ENCODE measurements around the gene RNF187.
"Not testable (repeated sequence)": the region's sequence is repeated elsewhere in the genome, so short reads cannot be mapped to it uniquely, and the experiment has no call there.

Gene RNF187

GRCh38 chr1:228460821-228461220 is 26.4 kb upstream of the RNF187 start:
- DNase-seq = no peak

GRCh38 chr1:228462560-228462959 is 24.6 kb upstream of the RNF187 start:
- no peak for DNase-seq

- no peak for DNase-seq
Observed at GRCh38 chr1:228463009-228463558, 24.1 kb upstream of the RNF187 start.

DNA sequence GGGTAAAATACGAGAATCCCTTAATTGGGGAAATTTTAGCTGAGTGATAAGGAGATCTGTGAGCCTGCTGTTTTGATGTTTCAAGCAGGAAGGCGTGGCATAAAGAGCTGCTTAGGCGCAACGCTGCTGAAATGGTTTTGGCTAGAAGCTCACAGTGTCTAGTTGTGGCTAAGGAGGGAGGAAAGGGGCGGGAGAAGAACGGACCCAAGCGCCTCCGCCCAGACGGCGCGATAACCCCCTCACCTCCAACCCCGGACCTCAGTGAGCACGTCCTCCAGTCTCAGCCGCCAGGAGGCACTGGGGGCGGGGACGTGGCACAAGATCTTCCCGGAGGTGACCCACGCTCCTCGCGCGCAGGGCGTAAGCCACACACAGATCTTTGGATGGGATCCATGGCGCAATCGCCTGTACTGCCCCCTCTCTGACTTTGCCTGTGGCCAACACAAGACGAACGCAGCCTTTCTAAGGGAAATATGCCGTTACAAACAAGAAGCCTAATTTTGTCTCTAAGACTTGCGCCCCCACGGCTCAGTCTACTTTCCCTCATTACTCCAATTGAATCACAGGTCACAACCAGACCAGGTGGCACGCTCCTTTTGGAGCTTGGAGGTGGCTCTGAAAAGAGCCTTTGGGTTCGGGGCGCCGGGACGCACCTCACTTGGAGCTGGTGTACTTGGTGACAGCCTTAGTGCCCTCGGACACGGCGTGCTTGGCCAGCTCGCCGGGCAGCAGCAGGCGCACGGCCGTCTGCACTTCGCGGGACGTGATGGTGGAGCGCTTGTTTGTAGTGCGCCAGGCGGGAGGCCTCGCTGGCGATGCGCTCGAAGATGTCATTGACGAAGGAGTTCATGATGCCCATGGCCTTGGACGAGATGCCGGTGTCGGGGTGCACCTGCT is 23.4 kb upstream of the RNF187 start:
- DNase-seq = peak; percentile 42

GRCh38 chr1:228464487-228464983 is 22.6 kb upstream of the RNF187 start:
- DNase-seq = peak; percentile 84

- no peak for DNase-seq
Observed at GRCh38 chr1:228465141-228465540, 22.0 kb upstream of the RNF187 start.

DNA sequence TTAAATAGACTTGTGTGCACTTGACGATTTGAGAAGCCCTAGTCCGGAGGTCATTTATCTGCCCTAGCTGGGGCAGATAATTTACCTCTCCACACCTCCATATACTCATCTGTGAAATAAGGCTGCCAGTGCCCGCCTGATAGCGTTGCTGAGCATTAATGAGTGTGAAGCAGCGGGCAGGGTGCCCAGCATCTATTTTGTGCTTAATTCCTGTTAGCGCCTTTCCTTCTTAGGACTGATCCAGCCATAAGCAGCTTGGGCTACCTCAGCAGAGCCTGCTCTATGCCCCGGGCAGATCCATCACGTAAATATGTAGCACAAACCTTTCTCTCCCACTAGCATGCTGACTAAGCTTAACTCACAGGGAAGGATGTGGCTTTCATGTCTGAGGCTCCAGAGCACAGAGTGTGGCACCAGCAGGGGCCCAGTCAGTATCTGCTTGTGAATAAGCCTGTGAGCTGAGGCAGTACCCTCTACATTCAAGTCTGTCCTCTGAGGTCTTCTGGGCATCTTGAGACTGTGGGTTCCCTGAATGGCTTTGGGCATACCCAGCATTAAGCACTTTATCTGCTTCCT is 21.5 kb upstream of the RNF187 start:
- DNase-seq = no peak

DNA sequence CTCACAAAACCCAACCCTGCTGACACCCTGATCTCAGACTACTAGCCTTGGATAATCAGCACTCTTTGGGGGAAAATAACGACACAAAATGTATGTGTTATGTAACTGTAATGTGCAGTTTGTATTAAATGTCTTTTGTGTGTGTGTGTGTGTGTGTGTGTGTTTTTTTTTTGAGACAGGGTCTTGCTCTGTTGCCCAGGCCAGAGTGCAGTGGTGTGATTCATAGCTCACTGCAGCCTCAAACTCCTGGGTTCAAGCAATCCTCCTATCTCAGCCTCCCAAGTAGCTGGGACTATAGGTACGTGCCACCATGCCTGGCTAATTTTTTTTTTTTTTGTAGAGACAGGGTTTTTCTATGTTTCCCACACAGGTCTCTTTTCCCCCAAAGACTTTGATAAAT is 19.0 kb upstream of the RNF187 start:
- not testable (repeated sequence) for DNase-seq

DNA sequence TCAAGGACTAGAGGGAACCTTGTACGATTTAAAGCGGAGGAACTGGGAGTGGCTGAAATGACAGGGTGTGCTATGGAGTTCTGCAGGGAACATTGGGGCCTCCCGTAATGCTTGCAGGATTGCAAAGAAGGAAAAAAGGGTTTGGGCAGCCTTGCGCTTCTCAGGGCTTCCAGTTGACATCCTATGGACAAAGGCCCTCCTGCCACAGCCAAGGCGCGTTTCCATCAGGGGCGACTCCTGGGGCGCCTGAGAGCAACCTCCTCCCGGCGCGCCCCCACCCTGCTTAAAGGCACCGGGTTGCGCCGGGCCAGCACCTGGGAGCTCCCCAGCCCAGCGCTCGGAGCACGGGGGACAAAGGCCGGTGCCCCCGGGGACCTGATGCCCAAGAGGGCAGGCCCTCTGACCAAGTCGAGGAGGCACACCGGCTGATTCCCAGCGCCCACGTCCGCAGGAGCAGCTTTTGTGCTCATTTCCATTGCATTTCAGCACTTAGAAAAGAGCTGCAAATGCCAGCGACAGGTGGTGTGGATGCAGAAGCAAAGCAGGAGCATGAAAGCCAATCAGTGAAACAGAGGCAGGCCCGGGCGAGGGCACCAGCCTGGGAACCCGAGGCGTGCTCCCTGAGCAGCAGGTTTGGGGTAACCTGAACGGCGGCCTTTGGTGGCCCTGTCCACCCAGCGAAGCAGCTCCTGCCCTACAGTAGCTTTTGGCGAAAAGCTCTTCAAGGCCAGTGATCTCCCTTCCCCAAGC is 17.6 kb upstream of the RNF187 start:
- no peak for DNase-seq

GRCh38 chr1:228471154-228471761 is 15.9 kb upstream of the RNF187 start:
- no peak for DNase-seq

- no peak for DNase-seq
Observed at GRCh38 chr1:228471762-228472398, 15.3 kb upstream of the RNF187 start.

GRCh38 chr1:228472655-228473054 is 14.5 kb upstream of the RNF187 start:
- DNase-seq = no peak

GRCh38 chr1:228474507-228474906 is 12.7 kb upstream of the RNF187 start:
- DNase-seq = no peak

DNA sequence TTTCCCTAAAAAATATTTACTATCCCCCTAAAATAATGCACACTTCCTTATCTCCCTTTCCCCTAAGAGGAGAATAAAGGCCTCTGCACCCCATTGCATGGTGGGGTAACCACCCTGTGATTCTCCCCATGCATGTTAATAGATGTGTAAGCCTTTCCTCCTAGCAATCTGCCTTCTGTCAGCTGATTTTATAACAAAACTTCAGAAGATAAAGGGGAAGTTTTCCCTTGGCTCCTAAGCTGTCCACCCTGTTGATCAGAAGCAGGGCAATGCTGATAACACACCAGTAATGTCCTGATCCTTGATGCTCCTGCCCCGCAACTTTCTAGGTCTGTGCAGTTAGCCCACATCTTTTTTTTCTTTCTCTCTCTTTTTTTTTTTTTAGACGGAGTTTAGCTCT is 11.4 kb upstream of the RNF187 start:
- no peak for DNase-seq

DNA sequence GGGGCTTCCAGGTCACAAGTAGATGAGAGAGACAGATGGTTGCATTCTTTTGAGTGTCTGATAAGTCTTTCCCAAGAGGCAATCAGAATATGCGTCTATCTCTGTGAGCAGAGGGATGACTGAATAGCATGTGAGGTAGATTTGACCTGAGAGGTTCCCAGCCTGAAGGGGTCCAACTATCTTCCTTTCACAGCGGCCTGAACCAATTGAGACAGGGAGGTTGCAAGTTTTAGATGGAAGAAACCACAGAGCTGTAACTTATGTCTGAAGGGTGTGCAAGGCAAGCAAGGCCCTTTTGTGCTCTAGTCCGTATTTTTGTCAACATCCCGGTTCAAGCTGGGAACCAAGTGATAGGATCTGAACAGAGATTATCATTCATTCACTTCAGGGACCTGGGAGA is 9.9 kb upstream of the RNF187 start:
- DNase-seq = no peak

GRCh38 chr1:228478326-228478725 is 8.9 kb upstream of the RNF187 start:
- no peak for DNase-seq

DNA sequence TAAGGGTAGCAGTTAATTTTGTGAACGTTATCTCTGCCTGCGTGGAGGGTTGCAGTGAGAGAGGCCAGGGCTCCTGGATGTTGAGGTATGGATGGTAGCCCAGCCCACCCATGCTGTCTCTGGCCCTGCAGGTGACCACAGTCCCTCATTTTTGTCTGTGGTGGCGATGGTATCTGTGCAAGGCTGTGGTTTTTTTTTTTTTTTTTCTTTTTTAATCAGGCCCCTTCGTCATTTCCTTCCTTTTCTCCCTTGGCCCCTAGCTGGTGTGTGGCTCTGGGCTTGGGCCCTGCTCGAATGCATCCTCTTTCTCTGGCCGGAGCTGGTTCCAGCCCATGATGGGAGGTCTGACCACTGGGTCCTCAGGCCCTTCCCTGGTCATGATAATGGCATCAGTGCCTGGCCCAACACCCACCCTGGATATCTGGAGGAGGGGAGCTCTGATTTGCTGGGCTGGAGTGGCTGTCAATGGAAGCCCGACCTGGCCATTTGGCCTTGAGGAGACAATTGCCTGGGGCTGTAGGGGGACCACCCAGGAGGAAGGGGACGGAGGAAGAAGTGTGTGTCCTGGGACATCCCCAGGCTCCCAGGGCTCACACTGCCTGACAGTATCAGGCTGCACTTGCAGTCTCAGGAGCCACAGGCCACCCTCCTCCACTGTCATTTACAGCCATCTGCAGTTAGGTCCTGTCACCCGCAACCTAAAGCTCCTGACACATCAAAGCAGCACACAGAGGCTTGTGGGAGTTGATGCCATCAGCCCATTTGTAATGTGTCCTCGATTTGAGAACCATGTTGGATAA is 8.1 kb upstream of the RNF187 start:
- DNase-seq = no peak

GRCh38 chr1:228483789-228484188 is 3.4 kb upstream of the RNF187 start:
- DNase-seq = no peak

GRCh38 chr1:228486596-228487335 is 416 bp upstream of the RNF187 start:
- peak; percentile 77 for DNase-seq

DNA sequence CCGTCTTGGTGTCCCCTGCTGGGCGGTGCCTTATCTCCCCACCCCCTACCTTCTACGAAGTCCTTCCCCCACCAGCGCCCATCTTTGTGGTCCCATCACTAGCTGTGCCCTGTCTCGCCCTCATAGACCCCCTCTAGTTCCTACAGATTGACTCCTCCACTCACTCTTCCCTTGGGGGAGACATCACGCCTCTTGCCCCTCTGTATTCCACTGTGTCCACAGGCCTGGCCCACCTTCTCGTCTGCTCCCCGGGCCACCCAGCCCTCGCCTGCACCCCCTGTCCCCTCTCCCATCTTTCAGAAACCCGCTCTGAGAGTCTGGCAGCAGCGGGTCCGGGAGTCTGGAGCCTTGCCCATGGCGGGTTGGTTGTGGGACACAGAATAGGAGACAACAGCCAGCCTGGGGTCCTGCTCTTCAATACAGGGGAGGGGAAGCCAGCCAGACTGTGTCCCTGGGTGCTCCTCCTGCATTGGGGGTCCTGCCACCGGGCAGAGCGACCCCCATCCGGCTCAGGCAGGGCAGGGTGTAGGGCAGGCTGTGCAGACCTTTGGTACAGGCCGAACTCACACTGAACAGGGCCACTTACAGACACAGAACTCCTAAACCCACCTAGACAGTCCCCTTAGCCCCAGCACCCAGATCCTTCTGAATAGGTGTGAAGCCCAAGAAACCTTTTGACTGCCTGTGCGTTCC is 1.1 kb downstream of the RNF187 start:
- no peak for DNase-seq

Data from stimulated activated CD4-positive, alpha-beta T cell treated with anti-CD3 and anti-CD28 coated beads, Interleukin-4, amount 100 ng/mL, for 1 hour (primary cell).